HEK293T (cell line): ENCODE results near the gene MTM1.

ENCODE experiments used
- ARNT ChIP-seq: fragments of 450-650 bp; IDR thresholded peaks from 2 replicates; pipeline ENCODE4 v1.6.1; 2017; ENCODE audit warnings: mild to moderate bottlenecking
- BHLHE40 ChIP-seq: fragments of 450-650 bp; IDR thresholded peaks from 2 replicates; pipeline ENCODE4 v1.6.1; 2016; ENCODE audit warnings: mild to moderate bottlenecking, moderate library complexity, borderline replicate concordance
- CTBP1 ChIP-seq: fragments of 450-650 bp; IDR thresholded peaks from 2 replicates; pipeline ENCODE4 v1.6.1; 2016; ENCODE audit warnings: borderline replicate concordance
- ELF4 ChIP-seq: fragments of 450-650 bp; IDR thresholded peaks from 2 replicates; pipeline ENCODE4 v1.6.1; 2017; ENCODE audit warnings: antibody characterized with exemption
- FOXA1 ChIP-seq: fragments of 450-650 bp; IDR thresholded peaks from 2 replicates; pipeline ENCODE4 v1.6.1; 2016; ENCODE audit warnings: mild to moderate bottlenecking
- FOXK2 ChIP-seq: fragments of 450-650 bp; IDR thresholded peaks from 2 replicates; pipeline ENCODE4 v1.6.1; 2016; ENCODE audit warnings: mild to moderate bottlenecking
- FOXM1 ChIP-seq: fragments of 450-650 bp; IDR thresholded peaks from 2 replicates; pipeline ENCODE4 v1.6.1; 2017; ENCODE audit warnings: mild to moderate bottlenecking, borderline replicate concordance
- HDGF ChIP-seq: fragments of 450-650 bp; IDR thresholded peaks from 2 replicates; pipeline ENCODE4 v1.6.1; 2017; ENCODE audit warnings: antibody characterized with exemption, borderline replicate concordance
- L3MBTL2 ChIP-seq: fragments of 450-650 bp; conservative IDR thresholded peaks from 2 replicates; pipeline ENCODE4 v1.6.1; 2016; ENCODE audit warnings: mild to moderate bottlenecking
- LEF1 ChIP-seq: fragments of 450-650 bp; IDR thresholded peaks from 2 replicates; pipeline ENCODE4 v1.6.1; 2017; ENCODE audit warnings: mild to moderate bottlenecking, borderline replicate concordance
- SP1 ChIP-seq: fragments of 450-650 bp; IDR thresholded peaks from 2 replicates; pipeline ENCODE4 v1.6.1; 2017
- SUZ12 ChIP-seq: fragments of 450-650 bp; IDR thresholded peaks from 2 replicates; pipeline ENCODE4 v1.6.1; 2016; ENCODE audit warnings: mild to moderate bottlenecking
- TARDBP ChIP-seq: fragments of 450-650 bp; IDR thresholded peaks from 2 replicates; pipeline ENCODE4 v1.6.1; 2016
- TF ChIP-seq, protein P1 (sequence below): fragments of 450-650 bp; IDR thresholded peaks from 2 replicates; pipeline ENCODE4 v1.6.1; 2016

DNA sequence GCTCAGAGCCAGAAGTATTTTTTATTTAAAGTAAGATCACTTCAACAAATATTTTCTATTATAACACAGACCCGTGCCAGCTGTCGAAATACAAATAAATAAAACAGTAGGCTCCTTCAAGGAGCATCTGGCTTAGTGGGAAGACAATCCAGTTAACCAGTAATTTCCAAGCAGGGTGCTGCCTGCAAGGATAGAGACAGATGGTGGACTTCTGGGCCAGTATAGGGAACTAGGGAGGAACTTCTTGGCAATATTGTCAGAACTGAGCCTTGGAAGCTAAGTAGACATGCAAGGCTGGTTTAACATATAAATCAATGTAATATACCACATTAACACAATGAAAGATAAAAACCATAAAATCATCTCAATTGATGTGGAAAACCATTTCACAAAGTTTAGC, 107.8 kb downstream of the MTM1 start:
- TF ChIP-seq, protein P1, sequence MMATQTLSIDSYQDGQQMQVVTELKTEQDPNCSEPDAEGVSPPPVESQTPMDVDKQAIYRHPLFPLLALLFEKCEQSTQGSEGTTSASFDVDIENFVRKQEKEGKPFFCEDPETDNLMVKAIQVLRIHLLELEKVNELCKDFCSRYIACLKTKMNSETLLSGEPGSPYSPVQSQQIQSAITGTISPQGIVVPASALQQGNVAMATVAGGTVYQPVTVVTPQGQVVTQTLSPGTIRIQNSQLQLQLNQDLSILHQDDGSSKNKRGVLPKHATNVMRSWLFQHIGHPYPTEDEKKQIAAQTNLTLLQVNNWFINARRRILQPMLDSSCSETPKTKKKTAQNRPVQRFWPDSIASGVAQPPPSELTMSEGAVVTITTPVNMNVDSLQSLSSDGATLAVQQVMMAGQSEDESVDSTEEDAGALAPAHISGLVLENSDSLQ, result no peak
- TF ChIP-seq FOXK2 (no peak), SUZ12 (no peak), HDGF (no peak), ELF4 (no peak), FOXM1 (no peak), LEF1 (no peak), FOXA1 (no peak), SP1 (no peak), BHLHE40 (no peak), CTBP1 (no peak), ARNT (no peak), TARDBP (no peak), L3MBTL2 (no peak)
